CD14-positive monocyte (primary cell): ENCODE results near the gene DDAH1. TPM values are rescaled to one million over a fixed set of nuclear protein-coding genes. Genes with fewer than 3 reads are reported as not detected.

Source experiments
- DNase-seq, 3 donors: peaks; one replicate each; pipeline ENCODE4 v3.0.0-alpha.2; 2011 to 2022
- H2AFZ ChIP-seq: 2 replicates; pipeline ENCODE4 v1.6.0; 2012; ENCODE audit warnings: mild to moderate bottlenecking, low read depth, low read length, inconsistent platforms; ENCODE audit not compliant: insufficient read depth, poor library complexity, severe bottlenecking
- H3K27ac ChIP-seq, 2 donors: 1 replicate in 1 of 2; 2 replicates in 1 of 2; pipeline ENCODE4 v1.5.1; 2012 to 2013; ENCODE audit warnings: low read length in 2 of 2, control low read depth in 1 of 2, inconsistent platforms in 1 of 2, low read depth in 1 of 2, mild to moderate bottlenecking in 1 of 2
- H3K27me3 ChIP-seq, 2 donors: one replicate each; pipeline versions ENCODE4 v1.6.0 to v1.6.1; 2011 to 2013; ENCODE audit warnings: low read length in 2 of 2; ENCODE audit not compliant: control insufficient read depth in 2 of 2, insufficient read depth in 2 of 2
- H3K36me3 ChIP-seq, 2 donors: replicated peaks in 1 of 2; 1 replicate in 1 of 2; 2 replicates in 1 of 2; pipeline versions ENCODE4 v1.5.1 to v1.6.1; 2012 to 2013; ENCODE audit warnings: low read length in 2 of 2, control low read depth in 1 of 2, inconsistent platforms in 1 of 2, mild to moderate bottlenecking in 1 of 2; ENCODE audit not compliant: insufficient read depth in 2 of 2, control insufficient read depth in 1 of 2
- H3K4me1 ChIP-seq, 2 donors: 1 replicate in 1 of 2; 2 replicates in 1 of 2; pipeline versions ENCODE4 v1.5.1 to v1.6.1; 2012 to 2013; ENCODE audit warnings: low read length in 2 of 2, control low read depth in 1 of 2, inconsistent platforms in 1 of 2, mild to moderate bottlenecking in 1 of 2, moderate library complexity in 1 of 2; ENCODE audit not compliant: insufficient read depth in 2 of 2, control insufficient read depth in 1 of 2
- H3K4me2 ChIP-seq: replicated peaks from 2 replicates; pipeline ENCODE3; 2012; ENCODE audit warnings: low read length, moderate library complexity, mild to moderate bottlenecking; ENCODE audit not compliant: poor library complexity, severe bottlenecking; ENCODE audit errors: extremely low read depth
- H3K4me3 ChIP-seq, 3 experiments: fragments of 200-600 bp in 1 of 3; sonication (generic) in 1 of 3; replicated peaks in 1 of 3; 1 replicate in 2 of 3; 2 replicates in 1 of 3; pipeline ENCODE4 v1.5.1; 2011 to 2013; ENCODE audit warnings: low read length in 3 of 3, mild to moderate bottlenecking in 3 of 3, control low read depth in 2 of 3, low read depth in 2 of 3, inconsistent platforms in 1 of 3, moderate library complexity in 1 of 3
- H3K79me2 ChIP-seq: 2 replicates; pipeline ENCODE4 v1.6.0; 2012; ENCODE audit warnings: mild to moderate bottlenecking, control low read depth, inconsistent platforms, low read length, moderate library complexity; ENCODE audit not compliant: insufficient read depth
- H3K9ac ChIP-seq: 2 replicates; pipeline ENCODE4 v1.6.0; 2017; ENCODE audit warnings: low read length, mild to moderate bottlenecking; ENCODE audit not compliant: insufficient read depth, poor library complexity, severe bottlenecking
- H3K9me3 ChIP-seq, 2 donors: replicated peaks in 1 of 2; 1 replicate in 1 of 2; 2 replicates in 1 of 2; pipeline versions ENCODE4 v1.5.1 to v1.6.1; 2012 to 2013; ENCODE audit warnings: low read length in 2 of 2, control low read depth in 1 of 2; ENCODE audit not compliant: control insufficient read depth in 1 of 2, insufficient read depth in 1 of 2
- H4K20me1 ChIP-seq: 2 replicates; pipeline ENCODE4 v1.6.0; 2012; ENCODE audit warnings: mild to moderate bottlenecking, low read length, control low read depth, moderate library complexity; ENCODE audit not compliant: insufficient read depth
- H3K27ac Mint-ChIP-seq, 7 donors: one replicate each; pipeline ENCODE4 v1.8.0; 2020; ENCODE audit warnings: mild to moderate bottlenecking in 7 of 7, mixed read lengths in 7 of 7, moderate library complexity in 6 of 7, inconsistent platforms in 2 of 7
- H3K27me3 Mint-ChIP-seq, 3 donors: one replicate each; pipeline ENCODE4 v1.8.0; 2021 to 2022; ENCODE audit warnings: low read depth in 3 of 3, mild to moderate bottlenecking in 3 of 3, mixed read lengths in 3 of 3, moderate library complexity in 3 of 3, inconsistent platforms in 1 of 3
- H3K36me3 Mint-ChIP-seq, 2 donors: one replicate each; pipeline ENCODE4 v1.8.0; 2020; ENCODE audit warnings: mixed read lengths in 2 of 2, inconsistent platforms in 1 of 2, mild to moderate bottlenecking in 1 of 2
- H3K4me1 Mint-ChIP-seq: one replicate; pipeline ENCODE4 v1.8.0; 2020; ENCODE audit warnings: mild to moderate bottlenecking, mixed read lengths
- H3K4me3 Mint-ChIP-seq, 2 donors: one replicate each; pipeline ENCODE4 v1.8.0; 2020; ENCODE audit warnings: mild to moderate bottlenecking in 2 of 2, mixed read lengths in 2 of 2, moderate library complexity in 1 of 2
- H3K9me3 Mint-ChIP-seq, 7 donors: one replicate each; pipeline ENCODE4 v1.8.0; 2020 to 2022; ENCODE audit warnings: mixed read lengths in 7 of 7, mild to moderate bottlenecking in 6 of 7, moderate library complexity in 6 of 7, inconsistent platforms in 2 of 7
- CTCF ChIP-seq: fragments of 200-600 bp; IDR thresholded peaks from one replicate; pipeline ENCODE4 v1.8.0; 2022; ENCODE audit warnings: antibody characterized with exemption, mild to moderate bottlenecking
- WGBS: methylation state at CpG from one replicate; pipeline ENCODE4 v1.1.5; 2013; ENCODE audit warnings: missing lambda C conversion rate; ENCODE audit not compliant: insufficient coverage; 5-methylcytosine and 5-hydroxymethylcytosine counted together
- intact Hi-C, 2 donors: fragments of 100-400 bp; cut with micrococcal nuclease; formaldehyde crosslinking; loops; one replicate each; pipeline versions ENCODE4 v1.15.0 to v1.15.1; 2023
- polyA plus RNA-seq, 3 donors: library from polyadenylated mRNA; depleted of rRNA in 1 of 3; unstranded in 2 of 3; stranded (reverse) in 1 of 3; fragments of 300-500 nt in 2 of 3; fragments of >200 nt in 1 of 3; fragmentation: Illumina TruSeq in 2 of 3; gene quantifications; 1 replicate in 2 of 3; 2 replicates in 1 of 3; pipeline ENCODE4 v1.2.3, GENCODE V29; 2012 to 2021

The DDAH1 gene
- polyA plus RNA-seq, 3 donors, result not detected

DNA sequence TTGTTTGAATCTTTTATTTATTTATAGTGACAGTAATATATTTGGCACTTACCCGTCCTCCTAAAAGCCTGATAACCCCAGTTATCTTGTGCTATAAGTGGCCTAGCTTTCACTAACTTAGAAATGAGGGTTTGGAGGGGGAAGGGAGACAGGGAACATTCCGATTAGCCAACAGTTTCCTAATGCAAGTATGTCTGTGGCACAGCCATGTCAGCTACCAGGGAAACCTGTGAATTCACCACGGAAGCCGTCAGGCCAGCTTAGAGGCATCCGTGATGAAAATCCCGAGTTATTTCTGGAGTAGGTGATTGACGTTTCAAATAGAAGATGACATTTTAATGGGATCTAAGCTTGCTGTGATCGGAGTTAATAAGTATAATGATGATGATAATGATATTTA is 149.2 kb downstream of the DDAH1 start:
- no peak overlapping the region for H3K4me3 Mint-ChIP-seq
- H3K4me1 ChIP-seq, result no peaks in the 10 kb centered on the region
- no peak overlapping the region for H3K4me2 ChIP-seq
- 73% methylated on average over 4 of the region's 8 CpGs for WGBS
- no peak overlapping the region for H3K9ac ChIP-seq
- no peaks in the 10 kb centered on the region for H4K20me1 ChIP-seq
- peaks cover 4 to 8% of the 10 kb centered on the region in 2 donors for H3K27me3 ChIP-seq
- no peaks in the 10 kb centered on the region for H3K36me3 ChIP-seq
- DNase-seq, result no peak
- H3K4me1 Mint-ChIP-seq, result no peaks in the 10 kb centered on the region
- H3K27me3 Mint-ChIP-seq, result peaks cover 3 to 34% (median 9%) of the 10 kb centered on the region in 3 donors
- H3K9me3 Mint-ChIP-seq, result no peaks in the 10 kb centered on the region
- no peaks in the 10 kb centered on the region for H3K79me2 ChIP-seq
- no peak overlapping the region for H3K27ac Mint-ChIP-seq
- no peak for TF ChIP-seq CTCF
- no peak overlapping the region for H3K27ac ChIP-seq
- no peaks in the 10 kb centered on the region for H3K9me3 ChIP-seq
- no peaks in the 10 kb centered on the region for H3K36me3 Mint-ChIP-seq
- intact Hi-C loops, result no loop called here
- H2AFZ ChIP-seq, result no peak overlapping the region
- no peak overlapping the region for H3K4me3 ChIP-seq

DNA sequence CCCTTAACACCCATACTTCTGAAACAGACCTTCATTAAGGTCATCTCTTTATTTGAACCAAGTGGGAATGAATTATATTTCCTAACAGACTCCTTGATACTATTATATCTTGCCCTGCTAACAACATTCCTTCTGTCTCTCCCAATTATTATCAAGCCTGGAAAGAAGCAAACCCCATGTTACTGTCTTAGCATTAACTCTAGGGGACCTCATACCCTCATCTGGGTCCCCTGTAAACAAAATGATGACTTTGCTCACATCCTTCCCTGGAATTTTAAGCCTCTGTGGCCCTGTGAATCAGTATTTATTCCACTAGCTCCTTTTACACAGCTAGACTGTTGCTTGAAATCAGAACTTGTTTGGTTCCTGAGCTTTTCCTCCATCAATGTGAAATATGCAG is 150.2 kb downstream of the DDAH1 start:
- Histone ChIP-seq H3K27ac (no peak overlapping the region), H3K4me2 (no peak overlapping the region), H3K9me3 (no peaks in the 10 kb centered on the region), H4K20me1 (no peaks in the 10 kb centered on the region), H3K79me2 (no peaks in the 10 kb centered on the region), H3K4me1 (no peaks in the 10 kb centered on the region), H3K27me3 (peaks cover 3 to 8% of the 10 kb centered on the region in 2 donors), H2AFZ (no peak overlapping the region), H3K9ac (no peak overlapping the region), H3K36me3 (no peaks in the 10 kb centered on the region), H3K4me3 (no peak overlapping the region)
- no peak for DNase-seq
- H3K4me1 Mint-ChIP-seq, result no peaks in the 10 kb centered on the region
- H3K27ac Mint-ChIP-seq, result no peak overlapping the region
- no peak for TF ChIP-seq CTCF
- intact Hi-C loops, result no loop called here
- H3K36me3 Mint-ChIP-seq, result no peaks in the 10 kb centered on the region
- no peaks in the 10 kb centered on the region for H3K9me3 Mint-ChIP-seq
- H3K4me3 Mint-ChIP-seq, result no peak overlapping the region
- peaks cover 6 to 33% (median 19%) of the 10 kb centered on the region in 3 donors for H3K27me3 Mint-ChIP-seq
